H9 (cell line): Measurements from ENCODE around the gene MAP1B. TPM values are rescaled to one million over a fixed set of nuclear protein-coding genes. Genes with fewer than 3 reads are reported as not detected.

Source experiments
- DNase-seq: peaks from one replicate; pipeline ENCODE4 v3.0.0-alpha.2; 2017
- H2AFZ ChIP-seq: one replicate; pipeline ENCODE4 v1.6.1; 2013; ENCODE audit warnings: mild to moderate bottlenecking, low read length, control low read depth, moderate library complexity
- H2AK5ac ChIP-seq: 2 replicates; pipeline ENCODE4 v1.6.1; 2013; ENCODE audit warnings: low read length, control low read depth, mixed read lengths; ENCODE audit not compliant: insufficient read length
- H2BK120ac ChIP-seq: one replicate; pipeline ENCODE4 v1.6.1; 2013; ENCODE audit warnings: low read depth, mild to moderate bottlenecking, low read length, control low read depth, inconsistent platforms; ENCODE audit not compliant: poor library complexity, severe bottlenecking
- H2BK12ac ChIP-seq: 2 replicates; pipeline ENCODE4 v1.6.1; 2013; ENCODE audit warnings: low read length, control low read depth, mixed read lengths, low read depth; ENCODE audit not compliant: insufficient read length
- H2BK15ac ChIP-seq: 2 replicates; pipeline ENCODE4 v1.6.1; 2013; ENCODE audit warnings: low read depth, low read length, control low read depth
- H2BK20ac ChIP-seq: one replicate; pipeline ENCODE4 v1.6.1; 2013; ENCODE audit warnings: low read depth, mild to moderate bottlenecking, low read length, control low read depth, inconsistent platforms; ENCODE audit not compliant: poor library complexity, severe bottlenecking
- H2BK5ac ChIP-seq: 2 replicates; pipeline ENCODE4 v1.6.1; 2013; ENCODE audit warnings: low read length, control low read depth, mixed read lengths; ENCODE audit not compliant: insufficient read length
- H3K14ac ChIP-seq: 2 replicates; pipeline ENCODE4 v1.6.1; 2013; ENCODE audit warnings: low read length, control low read depth; ENCODE audit not compliant: insufficient read depth
- H3K18ac ChIP-seq: 2 replicates; pipeline ENCODE4 v1.6.1; 2013; ENCODE audit warnings: low read depth, mild to moderate bottlenecking, mixed read lengths, low read length, control low read depth; ENCODE audit not compliant: insufficient read length
- H3K23ac ChIP-seq: 2 replicates; pipeline ENCODE4 v1.6.1; 2013; ENCODE audit warnings: low read length, control low read depth, mixed read lengths, low read depth; ENCODE audit not compliant: insufficient read length
- H3K23me2 ChIP-seq: 2 replicates; pipeline ENCODE4 v1.6.1; 2013; ENCODE audit warnings: low read depth, mild to moderate bottlenecking, mixed read lengths, low read length, control low read depth; ENCODE audit not compliant: insufficient read length, poor library complexity, severe bottlenecking
- H3K27ac ChIP-seq: 2 replicates; pipeline ENCODE4 v1.5.1; 2013; ENCODE audit warnings: low read length, control low read depth, mixed read lengths, low read depth; ENCODE audit not compliant: insufficient read length
- H3K27me3 ChIP-seq: 2 replicates; pipeline ENCODE4 v1.6.1; 2013; ENCODE audit warnings: low read length, control low read depth, inconsistent platforms; ENCODE audit not compliant: insufficient read depth
- H3K4ac ChIP-seq: 2 replicates; pipeline ENCODE4 v1.6.1; 2013; ENCODE audit warnings: low read depth, mild to moderate bottlenecking, control low read depth, inconsistent platforms, low read length, moderate library complexity
- H3K4me1 ChIP-seq: 2 replicates; pipeline ENCODE4 v1.6.1; 2013; ENCODE audit warnings: low read length, control low read depth, inconsistent platforms; ENCODE audit not compliant: insufficient read depth
- H3K4me2 ChIP-seq: 2 replicates; pipeline ENCODE4 v1.6.1; 2013; ENCODE audit warnings: low read length, control low read depth, mixed read lengths; ENCODE audit not compliant: insufficient read length, insufficient read depth
- H3K56ac ChIP-seq: 2 replicates; pipeline ENCODE4 v1.6.1; 2013; ENCODE audit warnings: low read depth, mild to moderate bottlenecking, mixed read lengths, low read length, control low read depth; ENCODE audit not compliant: insufficient read length
- H3K79me1 ChIP-seq: 2 replicates; pipeline ENCODE4 v1.6.1; 2013; ENCODE audit warnings: low read depth, mild to moderate bottlenecking, moderate library complexity, low read length, control low read depth, inconsistent platforms; ENCODE audit not compliant: insufficient read depth, poor library complexity, severe bottlenecking
- H3K79me2 ChIP-seq: 2 replicates; pipeline ENCODE4 v1.6.1; 2013; ENCODE audit warnings: low read length, control low read depth, inconsistent platforms; ENCODE audit not compliant: insufficient read depth
- H3K9ac ChIP-seq: 2 replicates; pipeline ENCODE4 v1.6.1; 2013; ENCODE audit warnings: low read length, control low read depth, mixed read lengths; ENCODE audit not compliant: insufficient read length; ENCODE audit errors: extremely low read depth
- H3K9me3 ChIP-seq: one replicate; pipeline ENCODE4 v1.6.1; 2013; ENCODE audit warnings: low read depth, low read length, inconsistent platforms; ENCODE audit not compliant: control insufficient read depth
- H3T11ph ChIP-seq: one replicate; pipeline ENCODE4 v1.6.1; 2013; ENCODE audit warnings: mild to moderate bottlenecking, low read length, control low read depth, inconsistent platforms
- H4K20me1 ChIP-seq: one replicate; pipeline ENCODE4 v1.6.1; 2013; ENCODE audit not compliant: control insufficient read depth, insufficient read length, insufficient read depth
- H4K5ac ChIP-seq: 2 replicates; pipeline ENCODE4 v1.6.1; 2013; ENCODE audit warnings: low read depth, mild to moderate bottlenecking, mixed read lengths, low read length, control low read depth; ENCODE audit not compliant: insufficient read length
- H4K8ac ChIP-seq: replicated peaks from 2 replicates; pipeline ENCODE4 v1.6.1; 2013; ENCODE audit warnings: low read length, control low read depth, mixed read lengths, low read depth; ENCODE audit not compliant: insufficient read length
- H4K91ac ChIP-seq: 2 replicates; pipeline ENCODE4 v1.6.1; 2013; ENCODE audit warnings: low read depth, mild to moderate bottlenecking, moderate library complexity, mixed read lengths, low read length, control low read depth; ENCODE audit not compliant: insufficient read length
- H3K27ac Mint-ChIP-seq, 3 experiments: 2 replicates in 2 of 3; 3 replicates in 1 of 3; pipeline ENCODE4 v1.8.0; 2020 to 2021; ENCODE audit warnings: mixed read lengths in 3 of 3, mild to moderate bottlenecking in 1 of 3, moderate library complexity in 1 of 3
- H3K27me3 Mint-ChIP-seq: 2 replicates; pipeline ENCODE4 v1.8.0; 2021; ENCODE audit warnings: low read depth, mild to moderate bottlenecking, moderate library complexity, mixed read lengths
- H3K36me3 Mint-ChIP-seq, 3 experiments: 2 replicates in 2 of 3; 3 replicates in 1 of 3; pipeline ENCODE4 v1.8.0; 2020 to 2021; ENCODE audit warnings: low read depth in 3 of 3, mixed read lengths in 3 of 3; ENCODE audit not compliant: insufficient read depth in 1 of 3
- H3K4me1 Mint-ChIP-seq, 2 experiments: 2 replicates each; pipeline ENCODE4 v1.8.0; 2020; ENCODE audit warnings: mixed read lengths in 2 of 2
- H3K4me3 Mint-ChIP-seq, 2 experiments: 2 replicates in 1 of 2; 3 replicates in 1 of 2; pipeline ENCODE4 v1.8.0; 2020 to 2021; ENCODE audit warnings: mild to moderate bottlenecking in 2 of 2, mixed read lengths in 2 of 2, moderate library complexity in 1 of 2
- H3K9me3 Mint-ChIP-seq, 2 experiments: 2 replicates in 1 of 2; 3 replicates in 1 of 2; pipeline ENCODE4 v1.8.0; 2020; ENCODE audit warnings: mild to moderate bottlenecking in 2 of 2, mixed read lengths in 2 of 2, moderate library complexity in 1 of 2
- WGBS: extraction: QIAGEN DNeasy Blood & Tissue Kit; methylation state at CpG from one replicate; pipeline ENCODE4 v1.1.7; 2013; ENCODE audit warnings: missing lambda C conversion rate, low lambda C conversion rate, mixed read lengths; ENCODE audit not compliant: insufficient read length; ENCODE audit errors: extremely low coverage; 5-methylcytosine and 5-hydroxymethylcytosine counted together
- total RNA-seq: library from RNA; stranded (reverse); gene quantifications from 2 replicates; pipeline ENCODE4 v1.2.1, GENCODE V29; 2021
- TF ChIP-seq, protein P1 (sequence below): fragments of 200-600 bp; sonication (generic); conservative IDR thresholded peaks from 3 replicates; pipeline ENCODE4 v1.8.0; 2021; ENCODE audit warnings: antibody characterized with exemption, mild to moderate bottlenecking

MAP1B gene
- total RNA-seq, 1 experiment from 2014 or later, result 67.5 TPM

DNA sequence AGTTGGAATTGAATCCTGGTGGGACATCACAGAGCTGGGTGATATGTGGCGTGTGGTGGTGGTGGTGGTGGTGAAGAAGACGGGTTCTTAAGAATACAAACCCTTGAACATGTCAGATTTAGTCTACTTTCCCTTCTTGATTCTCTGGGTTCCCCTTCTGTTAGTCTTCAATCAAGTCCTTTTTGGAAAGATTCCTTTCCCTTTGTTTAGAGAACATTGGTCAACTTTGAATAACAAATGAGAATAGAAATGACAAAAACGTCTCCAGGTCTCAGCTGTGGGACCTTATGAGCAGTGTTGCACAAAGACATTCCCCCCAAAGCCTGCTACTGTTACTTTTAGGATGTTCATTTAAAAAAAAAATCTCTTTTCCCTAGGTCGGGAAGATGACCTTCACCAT, 46.3 kb downstream of the MAP1B start:
- Histone ChIP-seq H4K5ac (no peak overlapping the region), H3K27ac (no peak overlapping the region), H3K18ac (no peak overlapping the region), H2BK15ac (no peak overlapping the region), H2AFZ (no peak overlapping the region), H3K4me2 (no peak overlapping the region), H3K79me2 (no peaks in the 10 kb centered on the region; the same call in 1 of the 2 replicates), H3K27me3 (no peaks in the 10 kb centered on the region), H4K20me1 (no peaks in the 10 kb centered on the region), H3T11ph (no peak overlapping the region), H2AK5ac (no peak overlapping the region), H4K91ac (no peak overlapping the region), H2BK12ac (no peak overlapping the region), H3K14ac (no peak overlapping the region), H3K9me3 (no peaks in the 10 kb centered on the region), H3K4ac (no peak overlapping the region), H3K9ac (no peak overlapping the region), H2BK5ac (no peak overlapping the region), H2BK20ac (no peak overlapping the region), H3K4me1 (peaks cover 11% of the 10 kb centered on the region; the same call in 1 of the 2 replicates), H3K23me2 (no peaks in the 10 kb centered on the region), H4K8ac (no peak overlapping the region), H3K56ac (no peak overlapping the region), H3K23ac (no peak overlapping the region), H2BK120ac (no peak overlapping the region), H3K79me1 (peaks cover 3% of the 10 kb centered on the region)
- DNase-seq, result no peak
- H3K27ac Mint-ChIP-seq, result peak overlapping the region in 2 of 3 experiments; percentile 13 to 62; a peak in 3 of 7 replicates
- no peaks in the 10 kb centered on the region for H3K27me3 Mint-ChIP-seq
- H3K4me1 Mint-ChIP-seq, result peaks cover 56 to 62% of the 10 kb centered on the region in 2 experiments
- H3K9me3 Mint-ChIP-seq, result no peaks in the 10 kb centered on the region
- TF ChIP-seq, protein P1, sequence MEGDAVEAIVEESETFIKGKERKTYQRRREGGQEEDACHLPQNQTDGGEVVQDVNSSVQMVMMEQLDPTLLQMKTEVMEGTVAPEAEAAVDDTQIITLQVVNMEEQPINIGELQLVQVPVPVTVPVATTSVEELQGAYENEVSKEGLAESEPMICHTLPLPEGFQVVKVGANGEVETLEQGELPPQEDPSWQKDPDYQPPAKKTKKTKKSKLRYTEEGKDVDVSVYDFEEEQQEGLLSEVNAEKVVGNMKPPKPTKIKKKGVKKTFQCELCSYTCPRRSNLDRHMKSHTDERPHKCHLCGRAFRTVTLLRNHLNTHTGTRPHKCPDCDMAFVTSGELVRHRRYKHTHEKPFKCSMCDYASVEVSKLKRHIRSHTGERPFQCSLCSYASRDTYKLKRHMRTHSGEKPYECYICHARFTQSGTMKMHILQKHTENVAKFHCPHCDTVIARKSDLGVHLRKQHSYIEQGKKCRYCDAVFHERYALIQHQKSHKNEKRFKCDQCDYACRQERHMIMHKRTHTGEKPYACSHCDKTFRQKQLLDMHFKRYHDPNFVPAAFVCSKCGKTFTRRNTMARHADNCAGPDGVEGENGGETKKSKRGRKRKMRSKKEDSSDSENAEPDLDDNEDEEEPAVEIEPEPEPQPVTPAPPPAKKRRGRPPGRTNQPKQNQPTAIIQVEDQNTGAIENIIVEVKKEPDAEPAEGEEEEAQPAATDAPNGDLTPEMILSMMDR, result no peak
- H3K4me3 Mint-ChIP-seq, result no peak overlapping the region
- H3K36me3 Mint-ChIP-seq, result peaks cover 3 to 9% (median 4%) of the 10 kb centered on the region in 3 experiments; a peak in 6 of 7 replicates
- WGBS, result no CpG with 5 or more reads among the region's 4 CpGs
